HG02970 (cell line): ENCODE results near the gene ZNF415.

ENCODE experiments used
- ATAC-seq: cut with Tn5 transposase; IDR thresholded peaks from one replicate; pipeline ENCODE4 v1.9.1; 2021; ENCODE audit warnings: mild to moderate bottlenecking, moderate library complexity, moderate number of reproducible peaks; ENCODE audit not compliant: unreplicated experiment, low FRiP score

The ZNF415 gene

DNA sequence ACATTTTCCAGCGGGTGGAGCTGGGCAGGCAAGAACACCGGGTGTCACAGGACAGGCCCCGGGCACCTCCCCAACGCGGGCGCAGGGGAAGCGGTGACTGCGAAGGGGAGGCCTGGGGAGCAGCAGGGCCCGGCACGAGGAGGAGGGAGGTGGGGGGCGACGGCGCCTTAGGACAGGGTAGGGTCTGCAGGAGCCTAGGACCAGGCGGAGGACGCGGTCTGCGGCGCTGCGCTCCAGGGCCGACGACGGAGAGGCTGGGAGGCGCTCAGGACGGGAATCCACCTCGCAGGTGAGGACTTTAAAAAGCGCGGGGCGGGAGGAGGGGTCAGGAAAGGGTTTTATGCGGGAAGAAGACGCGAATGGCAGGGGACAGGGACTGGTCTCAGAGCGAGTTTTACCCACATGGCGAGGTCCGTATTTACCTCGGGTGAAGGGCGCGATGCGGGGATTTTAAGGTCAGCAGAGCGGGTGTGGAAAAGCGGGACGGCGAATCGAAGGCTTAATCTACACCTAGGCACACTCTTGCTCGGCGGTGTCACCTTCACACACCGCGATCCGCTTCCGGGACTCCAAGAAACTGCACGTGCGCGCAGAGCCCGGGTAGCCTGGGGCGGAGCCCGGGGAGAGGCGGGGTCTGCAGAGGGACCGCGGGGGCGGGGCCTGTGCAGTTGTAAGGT, 74.7 kb downstream of the ZNF415 start:
- ATAC-seq, result no peak
